GM12878 (cell line): Measurements from ENCODE around the gene DHPS. TPM values are rescaled to one million over a fixed set of nuclear protein-coding genes. Genes with fewer than 3 reads are reported as not detected.
"Not testable (repeated sequence)": the region's sequence is repeated elsewhere in the genome, so short reads cannot be mapped to it uniquely, and the experiment has no call there.

Experiments used
- ATAC-seq: fragments of 200-7000 bp; cut with Tn5 transposase; 3 replicates; pipeline ENCODE4 v1.9.1; 2020; ENCODE audit warnings: mild to moderate bottlenecking, moderate library complexity
- BruUV-seq: library from RNA; stranded (reverse); fragments of 400-500 nt; replicated peaks from 2 replicates; lab custom pipeline; 2021; lab: Mats Ljungman, UMichigan
- CTCF ChIA-PET: fragments of 300-600 bp; sonication (Branson Sonifier 250); formaldehyde crosslinking; extraction: SDS; loops from one replicate; lab custom pipeline; 2021; ENCODE audit warnings: inconsistent platforms; lab: Yijun Ruan, JAX
- POLR2A ChIA-PET: fragments of 350-600 bp; formaldehyde crosslinking; extraction: SDS; loops from one replicate; lab custom pipeline; 2021; ENCODE audit warnings: inconsistent platforms; lab: Charles Lee
- RAD21 ChIA-PET: fragments of 300-600 bp; sonication (Branson Sonifier 250); formaldehyde crosslinking; loops from one replicate; lab custom pipeline; 2023; ENCODE audit warnings: antibody characterized with exemption; ENCODE audit not compliant: unreplicated experiment; lab: Charles Lee
- SMC1A ChIA-PET: fragments of 300-600 bp; sonication (Branson Sonifier 250); formaldehyde crosslinking; loops from one replicate; lab custom pipeline; 2023; ENCODE audit not compliant: unreplicated experiment, uncharacterized antibody; lab: Charles Lee
- DNase-seq: peaks from one replicate; pipeline ENCODE4 v3.0.0-alpha.2; 2011; ENCODE audit warnings: low read depth, low spot score
- FAIRE-seq: peaks from 3 replicates; lab custom pipeline; 2011; peaks lifted over from hg19 to GRCh38; lab: Jason Lieb, UNC
- H2AFZ ChIP-seq: 2 replicates; pipeline ENCODE4 v1.6.0; 2011; ENCODE audit warnings: low read depth, low read length, control low read depth; ENCODE audit not compliant: control insufficient read depth
- H3K27ac ChIP-seq: 2 replicates; pipeline ENCODE4 v1.5.1; 2011; ENCODE audit warnings: control low read depth; ENCODE audit not compliant: control insufficient read depth, insufficient read depth
- H3K27me3 ChIP-seq, 2 experiments: replicated peaks in 1 of 2; 2 replicates each; pipeline versions ENCODE4 v1.6.0 to v1.6.1; 2011; ENCODE audit warnings: low read length in 1 of 2; ENCODE audit not compliant: control insufficient read depth in 2 of 2, insufficient read depth in 2 of 2
- H3K36me3 ChIP-seq, 2 experiments: 2 replicates each; pipeline ENCODE4 v1.5.1; 2011; ENCODE audit warnings: low read length in 1 of 2; ENCODE audit not compliant: control insufficient read depth in 2 of 2, insufficient read depth in 2 of 2
- H3K4me1 ChIP-seq: 2 replicates; pipeline ENCODE4 v1.6.1; 2011; ENCODE audit warnings: mild to moderate bottlenecking, low read length, moderate library complexity, mixed read lengths; ENCODE audit not compliant: control insufficient read depth, insufficient read depth
- H3K4me2 ChIP-seq: 2 replicates; pipeline ENCODE4 v1.6.0; 2011; ENCODE audit warnings: control low read depth; ENCODE audit not compliant: control insufficient read depth, insufficient read depth
- H3K4me3 ChIP-seq: fragments of 200-600 bp; sonication (generic); 2 replicates; pipeline ENCODE4 v1.5.1; 2016
- H3K79me2 ChIP-seq: 2 replicates; pipeline ENCODE4 v1.6.0; 2011; ENCODE audit warnings: low read length; ENCODE audit not compliant: control insufficient read depth, insufficient read depth
- H3K9ac ChIP-seq: 2 replicates; pipeline ENCODE4 v1.8.0; 2011; ENCODE audit warnings: low read length, control low read depth, mixed read lengths; ENCODE audit not compliant: control insufficient read depth, insufficient read depth
- H3K9me3 ChIP-seq: replicated peaks from 3 replicates; pipeline ENCODE4 v1.5.1; 2011; ENCODE audit warnings: mild to moderate bottlenecking, low read length; ENCODE audit not compliant: control insufficient read depth, insufficient read depth
- H4K20me1 ChIP-seq: 2 replicates; pipeline ENCODE4 v1.6.0; 2011; ENCODE audit not compliant: control insufficient read depth, insufficient read depth
- BACH1 ChIP-seq: fragments of 450-650 bp; IDR thresholded peaks from 2 replicates; pipeline ENCODE4 v1.6.1; 2017; ENCODE audit warnings: mild to moderate bottlenecking, borderline replicate concordance
- BHLHE40 ChIP-seq, 2 experiments: fragments of 450-650 bp in 1 of 2; IDR thresholded peaks; 2 replicates each; pipeline ENCODE4 v1.6.1; 2011 to 2017; ENCODE audit warnings: low read depth in 2 of 2, borderline replicate concordance in 1 of 2, improper control_type of control experiment in 1 of 2, low read length in 1 of 2, mild to moderate bottlenecking in 1 of 2
- CTCF ChIP-seq, 3 experiments: IDR thresholded peaks in 2 of 3; conservative IDR thresholded peaks in 1 of 3; 2 replicates each; pipeline ENCODE4 v1.5.1; 2011; ENCODE audit warnings: low read depth in 3 of 3, low read length in 3 of 3, mild to moderate bottlenecking in 3 of 3, control low read depth in 2 of 3, moderate library complexity in 2 of 3, inconsistent platforms in 1 of 3, mixed read lengths in 1 of 3; ENCODE audit not compliant: control insufficient read depth in 2 of 3, insufficient read depth in 1 of 3; ENCODE audit errors: extremely low read depth in 1 of 3
- NR2C2 ChIP-seq: IDR thresholded peaks from 2 replicates; pipeline ENCODE4 v1.6.1; 2011; ENCODE audit warnings: borderline replicate concordance, low read depth; ENCODE audit not compliant: control insufficient read depth, insufficient read length
- NRF1 ChIP-seq: conservative IDR thresholded peaks from 2 replicates; pipeline ENCODE4 v1.6.1; 2011; ENCODE audit warnings: mild to moderate bottlenecking, low read depth, low read length, improper control_type of control experiment
- RB1 ChIP-seq: fragments of 450-650 bp; formaldehyde crosslinking; IDR thresholded peaks from 2 replicates; pipeline ENCODE4 v1.6.1; 2017; ENCODE audit warnings: mild to moderate bottlenecking, borderline replicate concordance
- ZNF217 ChIP-seq: fragments of 450-650 bp; IDR thresholded peaks from 2 replicates; pipeline ENCODE4 v1.6.1; 2017; ENCODE audit warnings: antibody characterized with exemption, mild to moderate bottlenecking
- ZSCAN29 ChIP-seq: fragments of 450-650 bp; IDR thresholded peaks from 2 replicates; pipeline ENCODE4 v1.6.1; 2017; ENCODE audit warnings: mild to moderate bottlenecking, moderate library complexity
- WGBS: methylation state at CpG from one replicate; pipeline ENCODE4 v1.1.6; 2016; ENCODE audit warnings: low lambda C conversion rate; ENCODE audit not compliant: insufficient replicate concordance, insufficient coverage; ENCODE audit errors: missing lambda C conversion rate; 5-methylcytosine and 5-hydroxymethylcytosine counted together
- in situ Hi-C: fragments of 300-500 bp; cut with MboI; formaldehyde crosslinking; loops from 9 replicates; pipeline ENCODE4 v1.14.3; 2018; ENCODE audit warnings: mixed read lengths
- intact Hi-C: fragments of 100-400 bp; cut with micrococcal nuclease; formaldehyde crosslinking; loops from one replicate; pipeline ENCODE4 v1.14.2; 2022; ENCODE audit not compliant: unreplicated experiment
- polyA plus RNA-seq, 11 experiments: library from polyadenylated mRNA; depleted of rRNA in 4 of 11; unstranded in 6 of 11; stranded (reverse) in 5 of 11; fragments of >200 nt; fragmentation: Nextera tagmentation in 4 of 11; fragmentation: Illumina TruSeq in 1 of 11; extraction: Ambion mirVana in 4 of 11; extraction: Trizol in 1 of 11; gene quantifications; 1 replicate in 1 of 11; 2 replicates in 10 of 11; pipeline versions ENCODE4 v1.2.1 to v1.2.3, GENCODE V29; 2011 to 2016; ENCODE audit warnings: inconsistent platforms in 2 of 11, missing spikeins in 2 of 11, low read depth in 1 of 11
- total RNA-seq, 4 experiments: library from RNA; depleted of rRNA in 3 of 4; stranded (reverse); fragments of >200 nt in 3 of 4; fragmentation: Illumina TruSeq in 1 of 4; extraction: Trizol in 1 of 4; gene quantifications; 2 replicates each; pipeline versions ENCODE4 v1.2.1 to v1.2.3, GENCODE V29; 2013 to 2021

DHPS gene
- total and polyA plus RNA-seq, 10 of the 15 experiments (the other 5 are each of a cell fraction or from before 2014, with no cell fraction given): 36.4 to 104 (median 83.4) TPM

GRCh38 chr19:12647047-12647446, 34.6 kb downstream of the DHPS start (continued):
- TF ChIP-seq CTCF (IDR thresholded peaks at IDR 0.05 in 2 of 3, conservative IDR thresholded peaks at IDR 0.05 in 1 of 3; ENCODE audit: control insufficient read depth in 2 of 3, extremely low read depth in 1 of 3, insufficient read depth in 1 of 3, low read depth in 3 of 3, low read length in 3 of 3) (no peak), RB1 (no peak), ZNF217 (no peak), NR2C2 (no peak), BHLHE40 (IDR thresholded peaks at IDR 0.05; ENCODE audit: borderline replicate concordance in 1 of 2, low read depth in 2 of 2, low read length in 1 of 2) (no peak)

- no peaks in the 10 kb centered on the region for H3K79me2 ChIP-seq
- ChIA-PET POLR2A (no interaction called here), RAD21 (no interaction called here), SMC1A (no interaction called here), CTCF (no interaction called here)
- no peak overlapping the region for H3K9ac ChIP-seq
- no peak overlapping the region for H3K27ac ChIP-seq
- DNase-seq (no peak), FAIRE-seq (no peak), ATAC-seq (no peak)
- TF ChIP-seq NRF1 (no peak), BACH1 (no peak), ZSCAN29 (no peak)
- intact Hi-C loops (no loop called here), in situ Hi-C loops (no loop called here)
- H3K27me3 ChIP-seq: no peaks in the 10 kb centered on the region
- no TSS peak for BruUV-seq
- H3K4me3 ChIP-seq: no peak overlapping the region
- no peaks in the 10 kb centered on the region; the same call in 2 of the 3 replicates for H3K9me3 ChIP-seq
- peaks cover 3 to 5% of the 10 kb centered on the region in 2 experiments; a peak in 2 of 4 replicates for H3K36me3 ChIP-seq
- H3K4me2 ChIP-seq: no peak overlapping the region
- no peak overlapping the region for H2AFZ ChIP-seq
- WGBS: 65% methylated on average over 10 of the region's 10 CpGs
- no peaks in the 10 kb centered on the region for H4K20me1 ChIP-seq
- no peaks in the 10 kb centered on the region for H3K4me1 ChIP-seq
Observed at GRCh38 chr19:12646551-12646950, 35.1 kb downstream of the DHPS start.

GRCh38 chr19:12643716-12644115, 38.0 kb downstream of the DHPS start:
- H3K4me2 ChIP-seq, H3K36me3 ChIP-seq, H3K27ac ChIP-seq, RAD21 ChIA-PET, H3K27me3 ChIP-seq, in situ Hi-C loops, intact Hi-C loops, H3K4me1 ChIP-seq, DNase-seq, SMC1A ChIA-PET, FAIRE-seq, CTCF ChIA-PET, H3K4me3 ChIP-seq, POLR2A ChIA-PET, H3K79me2 ChIP-seq, H3K9me3 ChIP-seq, ATAC-seq, H3K9ac ChIP-seq, BruUV-seq, H2AFZ ChIP-seq, H4K20me1 ChIP-seq: not testable (repeated sequence)
- 94% methylated on average over 14 of the region's 14 CpGs for WGBS
